HG02763 (cell line): ENCODE results near the gene PLEKHM3.

Experiments
- ATAC-seq: cut with Tn5 transposase; IDR thresholded peaks from one replicate; pipeline ENCODE4 v1.9.1; 2021; ENCODE audit warnings: mild to moderate bottlenecking, moderate library complexity; ENCODE audit not compliant: unreplicated experiment

Gene PLEKHM3

DNA sequence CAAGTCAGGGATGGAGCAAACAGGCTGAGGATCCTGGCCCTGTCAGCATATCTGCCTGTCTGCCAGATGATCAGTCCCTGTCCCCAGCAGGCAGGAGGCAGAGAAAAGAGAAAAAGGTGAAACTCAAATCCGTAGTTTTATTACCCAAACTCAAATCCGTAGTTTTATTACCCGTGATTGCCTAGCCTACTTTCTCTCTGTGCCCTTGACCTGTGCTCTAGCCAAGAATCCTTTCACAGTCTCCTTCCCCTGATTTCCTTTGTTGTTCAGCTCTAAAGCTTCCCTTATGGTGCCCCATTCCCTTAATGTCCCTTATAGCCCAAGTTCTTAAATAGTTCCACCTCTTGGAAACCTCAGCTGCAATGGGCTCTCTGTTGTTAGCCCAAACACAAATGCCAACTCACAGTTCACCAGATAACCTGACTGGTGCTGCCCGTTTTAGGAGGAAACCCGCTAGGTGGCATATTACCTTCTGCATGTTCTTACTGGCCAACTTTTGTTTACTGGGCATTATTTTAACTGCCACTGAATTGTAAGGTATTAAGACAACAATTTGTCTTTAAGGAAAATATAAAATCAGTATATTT lies 130.0 kb downstream of the PLEKHM3 start:
- ATAC-seq, result no peak

- no peak for ATAC-seq
Observed at GRCh38 chr2:207892716-207893402, 132.5 kb downstream of the PLEKHM3 start.

DNA sequence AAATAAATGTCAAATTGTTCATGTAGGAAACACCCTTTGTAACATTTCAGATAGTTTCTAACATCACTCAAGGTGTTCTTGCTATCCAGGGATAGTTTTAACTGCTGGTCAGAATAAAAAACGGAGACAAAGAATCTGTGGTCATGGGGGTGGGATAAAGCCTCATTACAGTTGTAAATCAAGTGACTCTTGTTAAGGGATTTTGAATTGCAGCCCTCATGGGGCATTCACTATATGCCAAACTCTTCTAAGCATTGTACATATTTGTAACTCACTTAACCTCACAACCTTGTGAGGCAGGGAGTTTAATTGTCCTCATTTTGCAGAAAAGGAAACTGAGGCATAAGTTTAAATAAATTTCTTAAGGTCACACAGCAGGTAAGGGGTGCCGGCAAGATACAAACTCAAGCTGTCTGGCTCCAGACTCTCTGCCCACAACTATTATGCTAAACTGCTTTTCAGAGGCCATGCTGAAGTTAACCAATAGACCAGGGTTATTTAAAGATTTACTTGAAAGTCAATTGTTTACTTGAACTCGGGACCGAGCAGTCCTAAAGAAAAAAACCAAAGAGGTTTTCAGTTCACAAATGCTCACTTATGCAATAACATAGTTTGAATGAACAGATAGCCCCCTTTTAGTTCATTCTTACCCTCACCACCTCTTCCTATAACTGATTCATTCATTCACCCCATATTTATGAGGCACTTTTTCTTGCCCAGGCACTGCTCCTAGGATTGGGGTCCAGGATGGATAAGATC lies 134.1 kb downstream of the PLEKHM3 start:
- ATAC-seq, result no peak

GRCh38 chr2:207887500-207887899 lies 137.8 kb downstream of the PLEKHM3 start:
- ATAC-seq, result no peak

DNA sequence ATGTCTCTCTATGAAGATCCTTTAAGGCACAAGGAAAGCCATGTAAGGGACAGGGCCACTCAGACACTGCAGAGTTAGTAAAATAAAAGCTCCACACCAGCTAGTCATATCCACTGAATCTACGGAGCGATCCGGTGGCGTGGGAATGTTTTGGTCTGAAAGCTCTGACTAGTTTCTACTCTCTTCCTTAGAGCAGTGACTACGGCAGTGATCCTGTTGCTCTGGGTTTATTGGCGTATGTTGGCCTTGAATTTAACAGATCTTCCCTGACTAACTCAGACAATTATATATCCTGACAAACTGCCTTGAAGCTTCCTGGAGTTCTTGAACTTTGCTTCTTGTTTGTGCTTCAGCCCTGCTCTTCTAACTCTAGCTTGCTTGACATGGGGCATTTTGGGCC lies 140.3 kb downstream of the PLEKHM3 start:
- no peak for ATAC-seq

DNA sequence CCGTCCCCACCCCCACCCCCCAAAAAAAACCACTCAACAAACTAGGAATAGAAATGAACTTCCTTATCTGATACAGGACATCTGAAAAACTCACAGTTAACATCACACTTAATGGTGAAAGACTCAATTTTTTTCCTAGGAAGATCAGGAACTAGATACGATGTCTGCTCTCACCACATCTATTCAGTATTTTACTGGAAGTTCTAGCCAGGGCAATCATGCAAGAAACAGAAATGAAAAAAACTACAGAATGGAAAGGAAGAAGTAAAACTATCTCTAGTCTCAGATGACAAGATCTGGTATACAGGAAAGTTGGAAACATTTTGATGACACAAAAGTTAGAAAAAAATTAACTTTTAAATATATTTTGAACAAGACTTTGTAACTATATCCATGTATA lies 141.2 kb downstream of the PLEKHM3 start:
- ATAC-seq, result no peak

DNA sequence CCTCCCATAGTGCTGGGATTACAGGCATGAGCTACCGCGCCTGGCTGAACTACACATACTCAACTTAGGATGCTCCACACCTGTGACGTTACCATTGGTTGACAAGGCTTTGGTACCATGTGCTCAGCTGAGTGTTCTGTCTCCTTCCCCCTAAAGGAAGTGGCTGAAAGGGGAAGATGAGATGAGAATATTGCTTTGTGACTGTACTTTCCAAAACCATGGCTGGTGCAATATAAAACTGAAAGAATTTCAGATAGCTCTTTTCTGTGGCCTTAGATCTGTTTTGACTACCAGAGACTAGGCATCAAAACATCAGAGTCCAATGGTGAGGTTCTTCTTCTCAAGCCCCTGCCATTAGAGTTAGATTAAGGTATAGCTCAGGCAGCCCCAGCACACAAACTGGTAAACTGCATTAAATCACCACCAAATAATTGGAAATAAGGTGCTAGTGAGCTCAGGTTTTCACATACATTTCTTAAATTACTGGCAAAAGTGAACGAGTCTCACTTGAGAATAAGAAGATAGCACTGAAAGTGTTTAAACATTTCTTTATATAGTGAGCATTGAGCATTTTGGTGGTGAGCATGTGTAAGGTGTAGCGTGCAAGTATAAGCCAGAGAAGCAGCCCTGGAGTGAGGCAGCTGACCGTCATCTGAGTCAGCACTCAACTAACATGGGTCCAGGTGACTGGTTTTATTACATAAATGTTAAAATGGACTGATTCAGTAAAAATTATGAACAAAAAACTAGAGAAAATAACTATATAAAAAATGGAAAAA lies 142.1 kb downstream of the PLEKHM3 start:
- peak; percentile 44 for ATAC-seq

- no peak for ATAC-seq
Observed at GRCh38 chr2:207881902-207882301, 143.4 kb downstream of the PLEKHM3 start.

DNA sequence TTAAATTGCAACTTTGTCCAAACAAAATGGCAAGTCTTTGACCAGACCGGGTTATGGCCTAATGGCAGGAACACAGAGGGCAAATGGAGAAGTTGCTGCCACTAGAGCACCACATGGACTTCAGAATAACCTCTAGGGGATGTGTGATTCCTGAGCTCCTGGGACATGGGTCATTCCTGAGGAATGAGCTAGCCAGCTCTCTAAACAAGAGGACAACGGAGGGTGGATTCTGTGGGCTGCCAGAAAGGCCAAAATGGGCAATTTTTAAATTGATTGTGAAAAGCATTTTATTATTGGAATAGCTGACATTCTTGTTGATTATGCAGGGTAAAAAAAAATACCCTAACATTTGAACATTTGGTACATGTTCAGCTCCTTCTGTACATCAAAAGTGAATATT lies 145.8 kb downstream of the PLEKHM3 start:
- ATAC-seq, result no peak

- ATAC-seq, result no peak
Observed at GRCh38 chr2:207876842-207877535, 148.3 kb downstream of the PLEKHM3 start.

DNA sequence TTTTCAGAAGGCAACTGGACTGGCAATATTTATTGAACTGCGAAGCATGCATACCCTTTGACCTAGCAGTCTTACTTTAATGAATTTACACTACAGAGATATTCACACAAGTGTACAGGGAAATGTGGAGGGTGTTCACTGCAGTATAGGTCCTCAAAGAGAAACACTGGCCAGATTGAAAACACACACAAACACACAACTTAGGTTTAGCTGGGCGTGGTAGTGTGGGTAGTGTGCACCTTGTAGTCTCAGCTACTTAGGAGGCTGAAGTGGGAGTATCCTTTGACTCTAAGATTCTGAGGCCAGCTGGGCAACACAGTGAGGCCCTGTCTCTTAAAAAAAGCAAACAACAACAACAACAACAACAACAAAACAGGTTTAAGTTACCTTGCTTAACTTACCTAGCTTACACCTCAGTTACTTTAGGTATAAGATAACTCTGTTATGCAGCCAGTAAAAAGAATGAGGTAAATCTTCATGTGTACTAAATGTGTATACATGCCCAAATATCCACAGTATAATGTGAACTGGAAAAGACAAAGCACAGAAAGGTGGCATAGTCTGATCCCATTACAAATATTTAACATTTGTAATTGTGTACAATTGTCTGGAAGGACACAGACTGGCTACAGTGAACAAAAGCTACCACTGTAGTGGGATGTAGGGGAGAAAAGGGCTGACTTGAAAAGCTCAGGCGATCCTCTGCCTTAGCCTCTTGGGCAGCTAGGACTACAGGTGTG lies 149.7 kb downstream of the PLEKHM3 start:
- no peak for ATAC-seq

GRCh38 chr2:207873794-207874193 lies 151.5 kb downstream of the PLEKHM3 start:
- peak; percentile 69 for ATAC-seq

DNA sequence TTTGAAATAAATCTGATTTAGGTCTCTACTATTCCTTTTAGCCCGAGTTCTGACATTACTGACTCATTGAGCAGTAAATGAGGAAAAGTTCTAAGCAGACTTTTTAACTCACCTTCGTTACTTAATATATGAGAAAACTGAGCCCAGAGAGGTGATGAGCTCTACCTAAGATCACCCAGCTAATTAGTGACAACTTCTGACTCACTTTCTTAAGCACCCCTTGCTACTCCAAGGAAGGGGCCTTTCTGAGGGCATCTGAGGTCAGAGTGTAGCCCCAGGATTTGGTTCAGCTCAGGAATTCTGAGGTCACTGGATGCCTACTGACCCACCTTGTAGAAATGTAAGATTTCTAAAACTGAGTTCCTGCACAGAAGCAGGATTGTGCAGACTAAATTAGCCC lies 153.4 kb downstream of the PLEKHM3 start:
- no peak for ATAC-seq

DNA sequence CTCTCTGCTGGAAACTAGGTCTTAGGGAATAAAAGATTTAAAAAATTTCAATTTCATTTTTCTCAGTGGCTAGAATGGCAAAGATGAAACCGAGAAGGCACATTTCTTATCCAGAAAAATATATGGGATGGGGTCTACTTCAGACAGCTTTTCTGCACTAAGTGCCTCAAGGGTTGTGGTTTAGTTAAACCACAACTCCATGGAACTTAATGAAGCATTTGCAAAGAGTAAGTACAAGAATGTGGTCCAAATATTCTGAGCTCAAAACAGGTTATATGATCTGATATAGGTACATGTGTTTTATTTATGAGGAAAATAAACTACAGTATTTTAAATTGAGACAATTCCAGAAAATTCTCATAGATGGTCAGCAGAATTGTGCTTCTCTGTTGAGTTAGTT lies 153.8 kb downstream of the PLEKHM3 start:
- ATAC-seq, result no peak

- no peak for ATAC-seq
Observed at GRCh38 chr2:207870814-207871213, 154.5 kb downstream of the PLEKHM3 start.

GRCh38 chr2:207869784-207870778 lies 155.2 kb downstream of the PLEKHM3 start:
- ATAC-seq, result peak; percentile 46

GRCh38 chr2:207868855-207869596 lies 156.3 kb downstream of the PLEKHM3 start:
- ATAC-seq, result no peak

DNA sequence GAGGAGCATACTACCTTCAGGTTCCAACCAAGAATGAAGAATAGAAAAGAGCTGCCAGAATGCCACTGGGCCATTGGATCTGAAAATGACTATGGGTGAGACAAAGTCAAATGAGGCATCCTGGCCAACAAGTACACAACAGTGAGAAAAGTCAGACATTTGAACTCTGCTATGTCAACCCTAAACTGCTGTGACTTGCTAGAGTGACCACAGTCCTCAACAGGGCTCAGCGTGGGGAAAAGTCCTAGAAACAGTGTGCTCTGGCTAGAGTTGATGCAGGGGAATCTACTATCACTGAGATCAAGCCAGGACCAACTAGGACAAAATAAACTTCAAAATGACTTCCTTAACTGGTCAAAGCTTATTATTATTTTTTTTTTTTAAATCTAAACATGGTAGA lies 157.4 kb downstream of the PLEKHM3 start:
- ATAC-seq, result no peak
